Neural progenitor cell (in vitro differentiated cells): ENCODE results near the gene PODN.

Source experiments
- EZH2 ChIP-seq: fragments of 200-600 bp; sonication (generic); IDR thresholded peaks from 2 replicates; pipeline ENCODE4 v1.6.1; 2017; ENCODE audit warnings: antibody characterized with exemption, mild to moderate bottlenecking, moderate library complexity
- EZH2phosphoT487 ChIP-seq: fragments of 200-600 bp; sonication (generic); IDR thresholded peaks from 2 replicates; pipeline ENCODE4 v1.6.1; 2017; ENCODE audit warnings: antibody characterized with exemption
- TF ChIP-seq, protein P1 (sequence below): fragments of 200-600 bp; sonication (generic); IDR thresholded peaks from 2 replicates; pipeline ENCODE4 v1.5.1; 2017; ENCODE audit warnings: antibody characterized with exemption, mild to moderate bottlenecking

DNA sequence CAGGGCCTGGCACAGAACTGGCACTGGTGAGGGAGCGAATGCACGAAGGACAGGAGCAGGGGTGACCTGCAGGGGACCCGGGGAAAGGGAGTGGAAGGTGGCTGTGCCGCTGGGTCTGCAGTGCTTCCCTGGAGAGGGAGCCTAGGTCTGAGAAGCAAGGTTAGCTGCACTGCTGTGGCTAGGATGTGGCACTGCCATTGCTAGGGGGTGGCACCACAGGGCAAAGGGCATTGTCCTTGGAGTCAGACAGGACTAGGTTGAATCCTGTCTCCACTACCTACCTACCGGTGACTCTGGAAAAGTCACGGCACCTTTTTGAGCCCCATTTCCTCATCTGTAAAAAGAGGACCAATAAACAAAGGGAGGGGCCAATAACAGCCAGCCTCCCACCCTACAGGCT is 52.1 kb downstream of the PODN start:
- TF ChIP-seq EZH2, result no peak
- TF ChIP-seq, protein P1, sequence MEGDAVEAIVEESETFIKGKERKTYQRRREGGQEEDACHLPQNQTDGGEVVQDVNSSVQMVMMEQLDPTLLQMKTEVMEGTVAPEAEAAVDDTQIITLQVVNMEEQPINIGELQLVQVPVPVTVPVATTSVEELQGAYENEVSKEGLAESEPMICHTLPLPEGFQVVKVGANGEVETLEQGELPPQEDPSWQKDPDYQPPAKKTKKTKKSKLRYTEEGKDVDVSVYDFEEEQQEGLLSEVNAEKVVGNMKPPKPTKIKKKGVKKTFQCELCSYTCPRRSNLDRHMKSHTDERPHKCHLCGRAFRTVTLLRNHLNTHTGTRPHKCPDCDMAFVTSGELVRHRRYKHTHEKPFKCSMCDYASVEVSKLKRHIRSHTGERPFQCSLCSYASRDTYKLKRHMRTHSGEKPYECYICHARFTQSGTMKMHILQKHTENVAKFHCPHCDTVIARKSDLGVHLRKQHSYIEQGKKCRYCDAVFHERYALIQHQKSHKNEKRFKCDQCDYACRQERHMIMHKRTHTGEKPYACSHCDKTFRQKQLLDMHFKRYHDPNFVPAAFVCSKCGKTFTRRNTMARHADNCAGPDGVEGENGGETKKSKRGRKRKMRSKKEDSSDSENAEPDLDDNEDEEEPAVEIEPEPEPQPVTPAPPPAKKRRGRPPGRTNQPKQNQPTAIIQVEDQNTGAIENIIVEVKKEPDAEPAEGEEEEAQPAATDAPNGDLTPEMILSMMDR, result no peak
- TF ChIP-seq EZH2phosphoT487, result no peak
